GM12892 (cell line): Measurements from ENCODE around the gene TFPI.

Experiments
- POLR2A ChIP-seq: IDR thresholded peaks from 2 replicates; pipeline ENCODE4 v1.6.1; 2011; ENCODE audit warnings: low read depth, low read length, control low read depth
- POLR2AphosphoS5 ChIP-seq: IDR thresholded peaks from 2 replicates; pipeline ENCODE4 v1.6.1; 2011; ENCODE audit warnings: low read depth, low read length, control low read depth
- TAF1 ChIP-seq: IDR thresholded peaks from 2 replicates; pipeline ENCODE4 v1.6.1; 2011; ENCODE audit warnings: low read depth, mild to moderate bottlenecking, control low read depth, low read length, borderline replicate concordance

GRCh38 chr2:187550857-187551256 is 3.4 kb downstream of the TFPI start:
- no peak for TF ChIP-seq POLR2A
- no peak for TF ChIP-seq POLR2AphosphoS5
- TF ChIP-seq TAF1, result no peak
